D721Med (cell line): ENCODE measurements around the gene ZNF239.

Source experiments
- DNase-seq: peaks from one replicate; pipeline ENCODE4 v3.0.0; 2011; ENCODE audit warnings: low spot score; ENCODE audit not compliant: insufficient read length
- FAIRE-seq: peaks from 2 replicates; lab custom pipeline; 2011; peaks lifted over from hg19 to GRCh38; lab: Jason Lieb, UNC
- TF ChIP-seq, protein P1 (sequence below): IDR thresholded peaks from 2 replicates; pipeline ENCODE4 v1.5.1; 2012; ENCODE audit warnings: mild to moderate bottlenecking, control low read depth; ENCODE audit not compliant: insufficient read depth; ENCODE audit errors: missing control alignments

Gene ZNF239

DNA sequence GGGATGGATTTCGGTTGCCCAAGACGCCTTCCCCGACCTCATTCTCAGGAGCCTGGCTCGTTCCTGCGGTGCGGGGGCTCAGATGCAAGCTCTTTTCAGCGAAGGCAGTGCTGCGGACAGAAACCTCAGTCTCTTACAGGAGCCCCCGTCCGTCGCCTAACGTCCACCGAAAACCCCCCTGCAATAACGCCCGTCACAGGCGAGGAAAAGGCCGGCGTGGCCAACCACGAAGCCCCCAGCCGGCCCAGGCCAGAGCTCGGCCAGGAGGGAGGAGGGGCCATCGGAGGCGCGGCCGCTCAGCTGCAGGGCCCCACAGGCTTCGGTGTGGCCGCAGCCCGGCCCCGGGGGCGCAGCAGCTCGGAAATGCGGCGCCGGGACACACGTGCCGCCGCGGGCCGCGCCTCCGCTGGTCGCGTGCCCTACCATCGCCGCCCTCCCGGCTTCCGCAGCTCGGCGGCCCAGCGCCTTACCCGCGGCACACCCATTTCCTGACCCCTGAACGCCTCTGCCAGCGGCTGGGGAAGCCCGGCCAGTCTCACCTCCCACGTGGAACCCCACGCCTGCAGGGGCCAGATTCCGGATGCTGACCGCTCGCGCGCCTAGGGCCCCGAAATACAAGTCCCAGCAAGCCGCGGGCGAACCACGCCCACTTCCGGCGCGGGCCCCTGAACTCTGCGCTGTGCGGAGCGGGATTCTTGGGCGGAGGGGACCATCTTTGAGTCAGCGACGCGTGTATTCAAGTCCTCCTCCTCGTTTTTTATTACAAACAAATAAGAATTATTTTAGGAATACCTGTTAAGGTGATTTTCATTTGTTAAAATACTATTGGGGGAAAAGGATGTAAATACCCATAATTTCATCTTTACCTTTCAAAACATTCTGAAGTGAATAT, at the start of gene ZNF239:
ZNF239 (minus strand) TSS at position 616 of the 892 bp plus-strand sequence. CDS start 16,537 bp downstream, outside the sequence.
- DNase-seq (peak; percentile 33), FAIRE-seq (no peak)
- TF ChIP-seq, protein P1, sequence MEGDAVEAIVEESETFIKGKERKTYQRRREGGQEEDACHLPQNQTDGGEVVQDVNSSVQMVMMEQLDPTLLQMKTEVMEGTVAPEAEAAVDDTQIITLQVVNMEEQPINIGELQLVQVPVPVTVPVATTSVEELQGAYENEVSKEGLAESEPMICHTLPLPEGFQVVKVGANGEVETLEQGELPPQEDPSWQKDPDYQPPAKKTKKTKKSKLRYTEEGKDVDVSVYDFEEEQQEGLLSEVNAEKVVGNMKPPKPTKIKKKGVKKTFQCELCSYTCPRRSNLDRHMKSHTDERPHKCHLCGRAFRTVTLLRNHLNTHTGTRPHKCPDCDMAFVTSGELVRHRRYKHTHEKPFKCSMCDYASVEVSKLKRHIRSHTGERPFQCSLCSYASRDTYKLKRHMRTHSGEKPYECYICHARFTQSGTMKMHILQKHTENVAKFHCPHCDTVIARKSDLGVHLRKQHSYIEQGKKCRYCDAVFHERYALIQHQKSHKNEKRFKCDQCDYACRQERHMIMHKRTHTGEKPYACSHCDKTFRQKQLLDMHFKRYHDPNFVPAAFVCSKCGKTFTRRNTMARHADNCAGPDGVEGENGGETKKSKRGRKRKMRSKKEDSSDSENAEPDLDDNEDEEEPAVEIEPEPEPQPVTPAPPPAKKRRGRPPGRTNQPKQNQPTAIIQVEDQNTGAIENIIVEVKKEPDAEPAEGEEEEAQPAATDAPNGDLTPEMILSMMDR: no peak

DNA sequence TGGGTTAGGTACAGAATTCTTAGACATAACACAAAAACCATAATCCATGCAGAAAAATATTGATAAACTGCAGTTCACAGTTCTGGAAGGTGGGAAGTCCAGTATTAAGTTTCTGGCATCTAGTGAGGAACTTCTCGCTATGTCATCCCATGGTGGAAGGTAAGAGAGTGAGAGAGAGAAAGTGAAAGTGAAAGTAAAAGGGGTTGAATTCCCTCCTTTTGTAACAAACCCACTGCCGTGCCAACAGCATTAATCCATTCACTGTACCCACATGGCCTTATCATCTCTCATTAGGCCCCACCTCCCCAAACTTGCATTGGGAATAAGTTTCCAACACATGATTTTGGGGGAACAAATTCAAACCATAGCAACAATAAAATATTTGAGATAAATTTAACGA, 48.9 kb upstream of the ZNF239 start:
- DNase-seq (no peak), FAIRE-seq (no peak)
- TF ChIP-seq, protein P1: no peak

DNA sequence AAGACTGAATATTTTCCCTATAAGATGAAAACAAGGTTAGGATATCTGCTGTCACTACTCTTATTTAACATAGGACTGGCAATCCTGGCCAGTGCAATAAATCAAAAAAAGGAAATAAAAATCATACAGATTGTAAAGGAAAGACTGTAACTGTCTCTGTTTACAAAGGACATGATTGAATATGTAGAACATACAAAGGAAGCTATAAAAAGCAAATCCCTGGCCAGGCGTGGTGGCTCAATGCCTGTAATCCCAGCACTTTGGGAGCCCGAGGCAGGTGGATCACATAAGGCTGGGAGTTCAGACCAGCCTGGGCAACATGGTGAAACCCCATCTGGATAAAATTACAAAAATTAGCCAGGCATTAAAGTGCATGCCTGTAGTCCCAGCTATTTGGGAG, 47.6 kb upstream of the ZNF239 start:
- no peak for DNase-seq
- no peak for FAIRE-seq
- TF ChIP-seq, protein P1: no peak

DNA sequence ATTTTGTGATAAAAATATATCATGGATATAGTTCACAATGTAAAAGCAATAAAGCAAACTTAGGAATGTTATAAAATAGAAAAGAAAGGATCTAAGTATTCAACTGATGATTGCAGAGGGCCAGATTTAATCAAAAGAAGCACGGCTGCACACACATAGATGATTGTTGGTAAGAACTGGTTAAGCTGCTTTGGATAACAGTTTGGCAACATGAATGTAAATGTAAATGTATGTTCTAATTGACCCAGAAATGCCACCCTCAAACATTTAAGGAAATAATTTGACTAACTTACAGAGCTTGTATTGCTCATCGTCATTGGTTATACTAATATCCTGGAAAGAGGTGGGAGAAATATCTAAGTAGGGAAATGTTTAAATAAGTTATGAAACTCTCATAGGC, 45.0 kb upstream of the ZNF239 start:
- FAIRE-seq: no peak
- TF ChIP-seq, protein P1: no peak
- no peak for DNase-seq

DNA sequence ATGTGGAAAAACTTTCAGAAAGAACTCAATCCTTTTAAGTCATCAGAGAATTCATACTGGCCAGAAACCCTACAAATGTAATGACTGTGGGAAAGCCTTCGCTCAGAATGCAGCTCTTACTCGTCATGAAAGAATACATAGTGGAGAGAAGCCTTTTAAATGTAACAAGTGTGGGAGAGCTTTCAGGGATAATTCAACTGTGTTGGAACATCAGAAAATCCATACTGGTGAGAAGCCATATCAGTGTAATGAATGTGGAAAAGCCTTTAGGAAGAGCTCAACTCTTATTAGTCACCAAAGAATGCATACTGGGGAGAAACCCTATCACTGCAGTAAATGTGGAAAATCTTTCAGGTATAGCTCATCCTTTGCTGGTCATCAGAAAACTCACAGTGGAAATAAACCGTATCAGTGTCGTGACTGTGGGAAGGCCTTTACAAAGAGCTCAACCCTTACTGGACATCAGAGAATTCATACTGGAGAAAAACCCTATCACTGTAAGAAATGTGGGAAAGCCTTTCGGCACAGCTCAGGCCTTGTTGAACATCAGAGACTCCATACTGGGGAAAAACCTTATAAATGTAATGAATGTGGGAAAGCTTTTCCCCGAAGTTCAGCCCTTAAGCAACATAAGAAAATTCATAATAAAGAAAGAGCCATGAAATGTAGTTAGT, 42.4 kb upstream of the ZNF239 start:
- TF ChIP-seq, protein P1: no peak
- DNase-seq (no peak), FAIRE-seq (no peak)

DNA sequence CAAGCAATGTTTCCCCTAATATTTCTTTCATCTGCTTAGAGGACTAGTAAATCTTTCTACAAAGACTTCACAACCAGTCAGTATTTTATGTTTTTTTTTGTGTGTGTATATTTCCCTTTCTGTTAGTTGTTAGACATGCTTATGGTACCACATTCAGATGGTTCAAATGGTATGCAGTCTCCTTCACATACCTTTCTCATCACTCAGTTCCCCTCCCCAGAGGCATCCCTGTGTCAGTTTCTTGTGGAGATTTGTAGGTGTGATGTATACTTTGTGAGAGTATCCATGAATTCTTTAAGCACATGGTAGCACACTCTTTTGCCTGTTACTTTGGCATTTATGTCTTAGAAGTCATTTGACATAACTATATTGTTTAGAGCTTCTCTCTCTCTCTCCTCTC, 36.2 kb upstream of the ZNF239 start:
- FAIRE-seq: no peak
- TF ChIP-seq, protein P1: no peak
- no peak for DNase-seq
